ENCODE measurements around the gene ARSA.

ARSA gene

DNA sequence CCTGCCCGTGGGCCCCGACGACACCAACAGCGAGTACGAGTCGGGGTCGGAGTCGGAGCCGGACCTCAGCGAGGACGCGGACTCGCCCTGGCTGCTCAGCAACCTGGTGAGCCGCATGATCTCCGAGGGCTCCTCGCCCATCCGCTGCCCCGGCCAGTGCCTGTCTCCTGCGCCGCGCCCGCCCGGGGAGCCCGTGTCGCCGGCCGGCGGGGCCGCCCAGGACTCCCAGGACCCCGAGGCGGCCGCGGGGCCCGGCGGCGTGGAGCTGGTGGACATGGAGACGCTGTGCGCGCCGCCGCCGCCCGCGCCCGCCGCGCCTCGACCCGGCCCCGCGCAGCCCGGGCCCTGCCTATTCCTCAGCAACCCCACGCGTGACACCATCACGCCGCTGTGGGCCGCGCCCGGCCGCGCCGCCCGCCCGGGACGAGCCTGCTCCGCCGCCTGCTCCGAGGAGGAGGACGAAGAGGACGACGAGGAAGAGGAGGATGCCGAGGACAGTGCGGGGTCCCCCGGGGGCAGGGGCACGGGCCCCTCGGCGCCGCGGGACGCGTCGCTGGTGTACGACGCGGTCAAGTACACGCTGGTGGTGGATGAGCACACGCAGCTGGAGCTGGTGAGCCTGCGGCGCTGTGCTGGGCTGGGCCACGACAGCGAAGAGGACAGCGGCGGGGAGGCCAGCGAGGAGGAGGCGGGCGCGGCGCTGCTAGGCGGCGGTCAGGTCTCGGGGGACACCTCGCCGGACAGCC is 23.5 kb downstream of the ARSA start:
- no peak for DNase-seq (ENCODE audit: low read depth)

DNA sequence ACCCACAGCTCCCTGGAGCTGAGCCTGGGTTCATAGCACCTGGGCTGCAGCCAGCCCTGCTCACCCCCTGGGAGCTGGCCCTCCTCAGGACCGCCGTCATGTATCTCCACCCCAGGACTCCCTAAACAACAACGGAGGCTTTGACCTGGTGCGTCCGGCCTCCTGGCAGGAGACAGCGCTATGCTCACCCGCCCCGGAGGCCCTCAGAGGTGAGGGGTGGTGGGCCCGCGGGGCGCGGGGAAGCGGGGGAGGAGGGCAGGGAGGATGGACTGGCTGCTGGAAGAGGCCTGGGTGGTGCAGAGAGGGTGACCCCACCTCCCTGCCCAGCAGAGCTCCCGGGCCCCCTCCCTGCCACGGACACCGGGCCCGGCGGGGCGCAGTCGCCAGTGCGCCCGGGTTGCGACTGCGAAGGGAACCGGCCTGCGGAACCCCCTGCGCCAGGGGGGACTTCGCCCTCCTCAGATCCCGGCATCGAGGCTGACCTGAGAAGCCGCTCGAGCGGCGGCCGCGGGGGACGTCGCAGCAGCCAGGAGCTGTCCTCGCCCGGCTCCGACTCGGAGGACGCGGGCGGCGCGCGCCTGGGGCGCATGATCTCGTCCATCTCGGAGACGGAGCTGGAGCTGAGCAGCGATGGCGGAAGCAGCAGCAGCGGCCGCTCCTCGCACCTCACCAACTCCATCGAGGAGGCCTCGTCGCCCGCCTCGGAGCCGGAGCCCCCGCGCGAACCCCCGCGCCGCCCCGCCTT is 24.3 kb downstream of the ARSA start:
- DNase-seq (ENCODE audit: low read depth), result no peak

DNA sequence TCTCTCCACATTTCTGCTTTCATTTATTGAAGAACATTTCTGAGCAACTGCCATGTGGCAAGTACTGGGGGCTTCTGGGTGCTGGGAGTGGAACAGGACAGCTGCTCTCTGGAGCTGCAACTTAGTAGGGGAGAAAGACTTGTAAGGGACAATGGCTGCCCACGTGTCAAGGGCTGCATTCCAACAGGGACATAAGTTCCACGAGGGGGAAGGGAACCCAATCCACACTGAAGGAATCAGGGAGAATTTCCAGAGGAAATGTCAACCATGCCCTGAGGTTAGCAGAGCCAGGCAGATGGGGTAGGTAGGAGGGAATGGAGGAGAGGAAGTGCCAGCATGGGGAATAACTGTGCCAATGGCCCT is 25.6 kb downstream of the ARSA start:
- DNase-seq (ENCODE audit: low read depth), result no peak

DNA sequence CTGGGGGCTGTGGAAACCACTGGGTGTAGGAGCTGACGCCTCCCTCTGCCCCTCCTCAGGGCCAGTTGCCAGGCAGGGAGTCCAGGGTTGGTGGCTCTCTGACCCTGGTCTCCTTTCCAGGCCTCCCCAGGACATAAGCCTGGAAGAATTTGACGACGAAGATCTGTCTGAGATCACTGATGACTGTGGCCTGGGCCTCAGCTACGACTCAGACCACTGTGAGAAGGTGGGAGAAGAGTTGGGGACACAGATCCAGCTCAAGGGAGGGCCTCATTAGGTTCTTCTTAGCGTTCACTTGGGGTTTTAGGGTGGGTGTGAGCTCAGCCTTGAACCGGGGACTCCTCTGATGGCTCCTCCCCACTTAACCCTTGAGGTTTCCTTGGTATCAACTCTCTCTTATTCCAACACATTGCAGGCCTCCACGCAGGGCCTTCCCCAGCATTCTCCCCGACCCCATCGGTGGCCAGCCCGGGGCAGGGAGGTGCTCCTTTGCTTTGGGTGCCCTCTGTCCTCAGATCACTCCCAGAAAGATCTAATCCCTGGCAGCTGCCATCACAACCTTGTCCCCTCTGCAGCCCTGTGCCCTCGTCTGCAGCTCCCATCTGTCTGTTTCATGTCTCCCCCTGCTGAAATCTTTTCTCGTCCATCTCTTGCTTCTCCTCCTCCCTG is 26.1 kb downstream of the ARSA start:
- no peak for DNase-seq (ENCODE audit: low read depth)

DNA sequence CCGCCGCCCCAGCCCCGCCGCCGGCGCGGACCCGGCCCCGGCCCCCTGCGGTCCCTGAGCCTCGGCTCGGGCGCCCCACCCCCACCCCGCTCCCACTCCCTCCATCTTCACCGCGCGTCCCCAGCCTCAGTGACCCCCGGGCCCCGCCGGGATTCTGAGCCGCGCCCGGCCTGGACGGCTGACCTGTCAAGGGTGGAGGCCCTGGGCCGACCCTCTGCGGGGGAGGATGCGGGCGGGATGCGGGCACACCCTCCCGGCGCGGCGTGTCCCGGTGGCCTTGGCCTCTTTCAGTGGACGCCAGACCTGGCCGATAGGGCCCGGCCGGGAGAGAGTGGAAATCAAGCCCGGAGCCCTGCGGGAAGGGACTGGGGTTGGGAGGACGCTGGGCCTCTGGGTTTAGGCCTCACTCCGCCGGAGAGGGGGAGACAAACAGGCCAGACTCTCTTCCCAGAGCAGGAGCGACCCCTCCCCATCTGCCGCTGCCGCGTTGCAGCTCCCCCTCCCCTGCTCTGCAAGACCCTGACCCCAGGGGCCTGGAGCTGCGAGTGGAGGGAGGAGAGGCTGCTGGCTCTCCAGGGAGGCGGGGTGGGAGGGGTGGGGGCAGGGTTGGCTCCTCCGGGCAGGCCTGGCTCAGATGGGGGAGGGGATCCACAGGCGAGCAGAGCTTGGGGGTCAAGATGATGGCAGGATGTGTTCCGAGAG is 26.8 kb downstream of the ARSA start:
- DNase-seq (ENCODE audit: low read depth), result no peak

DNA sequence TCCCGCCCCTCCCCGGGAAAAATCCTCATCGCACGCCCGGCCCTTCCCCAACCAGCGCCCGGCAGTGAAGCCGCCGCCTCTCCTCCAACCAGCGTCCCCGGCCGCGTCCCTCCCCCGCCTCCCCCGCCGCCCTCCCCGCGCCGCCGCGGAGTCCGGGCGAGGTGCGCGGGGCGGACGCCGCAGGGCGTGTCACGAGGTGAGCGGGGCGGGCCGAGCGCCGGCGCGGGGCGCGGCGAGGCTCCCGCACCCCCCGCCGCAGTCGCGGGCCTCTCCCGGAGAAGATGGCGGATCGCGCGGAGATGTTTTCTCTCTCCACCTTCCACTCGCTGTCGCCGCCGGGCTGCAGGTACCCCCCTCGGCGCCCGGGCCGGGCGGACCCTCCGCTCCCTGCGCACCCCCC is 27.4 kb downstream of the ARSA start, which contains the start of gene MAPK8IP2:
Gene MAPK8IP2 (plus strand): TSS at position 256 of the 400 bp plus-strand sequence. CDS start 26 bp downstream, at position 282.
- no peak for DNase-seq (ENCODE audit: low read depth)

DNA sequence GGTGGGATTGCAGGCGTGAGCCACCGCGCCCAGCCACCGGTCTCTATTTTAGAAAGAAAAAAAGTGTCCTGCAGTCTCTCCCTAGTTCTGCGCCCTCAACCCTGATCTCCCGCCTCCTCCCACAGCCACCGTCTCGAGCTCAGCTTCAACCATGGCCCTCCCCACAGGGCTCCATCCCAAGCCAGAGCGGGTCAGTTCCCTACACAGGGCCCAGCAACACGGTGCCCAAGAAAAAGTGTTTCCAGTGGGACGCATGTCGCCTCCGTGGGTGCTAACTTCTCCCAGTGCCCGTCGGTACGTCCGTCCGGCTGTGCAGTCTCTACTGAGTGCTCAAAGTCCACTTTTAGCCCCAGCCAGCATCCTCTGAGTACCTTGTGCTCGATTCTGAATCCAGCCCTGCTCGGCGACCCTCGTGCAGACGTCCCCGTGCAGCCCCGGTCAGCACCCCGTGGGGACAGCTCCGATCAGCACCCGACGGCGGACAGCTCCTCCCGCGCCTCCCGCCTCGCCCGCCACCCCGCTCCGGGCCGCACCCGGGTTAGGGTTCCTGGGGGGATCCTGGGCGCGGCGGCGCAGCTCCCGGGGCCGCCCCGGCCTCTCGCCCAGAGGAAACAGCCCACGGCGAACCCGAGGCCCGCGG is 28.0 kb downstream of the ARSA start:
- DNase-seq (ENCODE audit: low read depth), result no peak

DNA sequence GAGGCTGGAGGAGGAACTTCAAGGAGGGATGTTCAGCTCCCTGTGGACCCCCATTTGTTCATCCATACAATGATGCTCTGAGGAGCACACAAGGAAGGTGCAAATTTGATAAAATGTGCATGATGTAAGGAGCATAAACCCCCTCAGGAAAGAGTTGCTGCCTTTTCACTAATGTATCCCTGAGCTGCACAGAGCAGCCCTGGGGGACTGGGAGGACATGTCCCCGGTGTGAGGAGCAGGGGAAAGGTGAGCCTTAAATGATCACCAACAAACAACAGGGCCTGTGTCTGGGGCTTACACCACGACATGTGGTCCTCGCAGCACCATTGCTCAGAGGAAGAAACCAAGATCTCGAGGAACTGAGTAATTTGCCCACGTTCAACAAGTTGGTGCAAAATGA is 30.9 kb downstream of the ARSA start:
- DNase-seq (ENCODE audit: low read depth), result no peak

DNA sequence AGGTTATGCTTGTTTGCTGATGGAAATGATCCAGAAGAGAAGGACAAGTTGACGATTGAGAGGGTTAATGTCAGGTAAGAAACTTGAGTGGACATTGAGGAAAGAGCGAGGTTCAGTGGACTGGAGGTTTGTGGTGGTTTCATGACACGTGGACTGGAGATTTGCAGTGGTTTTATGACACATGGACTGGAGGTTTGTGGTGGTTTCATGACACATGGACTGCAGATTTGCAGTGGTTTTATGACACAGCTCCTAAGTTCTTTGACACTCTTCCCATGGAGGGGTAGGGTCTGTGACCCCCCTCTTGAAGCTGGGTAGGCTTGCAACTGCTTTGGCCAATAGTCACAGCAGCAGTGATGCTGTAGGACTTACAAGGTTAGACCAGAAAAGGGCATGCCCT is 32.8 kb downstream of the ARSA start:
- no peak for DNase-seq (ENCODE audit: low read depth)

DNA sequence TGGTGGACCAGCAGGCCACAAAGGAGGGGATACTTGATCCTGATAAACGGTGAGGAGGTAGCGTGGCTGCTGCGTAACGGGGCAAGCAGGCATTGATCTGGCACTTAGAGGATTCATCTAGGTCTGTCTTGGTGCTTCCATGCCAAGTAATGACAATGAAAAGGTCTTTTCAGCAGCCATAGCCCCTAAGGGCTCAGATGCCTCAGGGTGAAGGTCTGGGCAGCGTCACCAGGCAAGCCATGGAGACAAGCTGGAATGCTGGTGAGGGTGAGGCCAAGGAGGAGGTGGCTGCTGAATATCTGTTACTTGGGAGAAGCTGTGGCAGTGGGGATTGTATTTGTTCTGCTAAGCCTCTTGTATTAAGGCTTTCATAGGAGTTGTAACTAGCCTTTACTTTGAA is 40.5 kb downstream of the ARSA start:
- no peak for DNase-seq (ENCODE audit: low read depth)

DNA sequence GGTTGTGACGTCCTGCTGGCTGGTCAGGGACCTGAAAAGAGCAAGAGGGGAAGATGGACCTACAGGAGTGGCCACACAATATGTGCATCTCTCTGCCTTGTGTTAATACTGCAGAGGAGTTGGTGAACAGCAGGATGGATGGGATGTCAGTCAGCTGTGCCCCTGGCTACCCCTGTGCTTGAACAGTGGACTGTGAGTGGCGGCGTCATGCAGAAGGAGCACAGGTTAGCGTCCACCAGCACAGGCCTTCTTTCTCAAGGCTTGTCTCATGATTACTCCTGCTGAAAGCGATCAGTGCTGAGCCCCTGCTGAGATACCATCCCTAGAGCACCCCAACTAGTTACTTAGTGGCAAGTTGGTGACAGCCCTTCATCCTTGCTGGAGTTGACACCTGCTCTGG is 41.5 kb downstream of the ARSA start:
- no peak for DNase-seq (ENCODE audit: low read depth)

DNA sequence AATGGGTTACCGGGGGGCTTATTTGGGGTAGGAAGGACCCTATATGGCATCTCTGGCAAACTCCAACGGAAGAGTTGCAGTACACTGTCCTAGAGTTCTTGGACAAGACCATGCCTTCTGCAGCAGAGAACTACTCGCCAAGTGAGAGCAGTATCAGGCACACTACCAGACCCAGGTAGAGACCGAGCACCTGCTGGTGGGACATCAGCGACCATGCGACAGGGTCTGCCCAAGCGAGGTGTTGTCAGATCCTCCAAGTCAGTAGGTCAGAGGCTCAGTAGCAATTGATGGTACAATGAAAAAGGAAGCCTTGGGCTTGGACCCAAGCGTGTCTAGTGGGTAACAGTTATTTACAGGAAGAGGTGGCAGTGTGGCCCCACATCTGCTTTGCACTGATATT is 42.2 kb downstream of the ARSA start:
- no peak for DNase-seq (ENCODE audit: low read depth)

DNA sequence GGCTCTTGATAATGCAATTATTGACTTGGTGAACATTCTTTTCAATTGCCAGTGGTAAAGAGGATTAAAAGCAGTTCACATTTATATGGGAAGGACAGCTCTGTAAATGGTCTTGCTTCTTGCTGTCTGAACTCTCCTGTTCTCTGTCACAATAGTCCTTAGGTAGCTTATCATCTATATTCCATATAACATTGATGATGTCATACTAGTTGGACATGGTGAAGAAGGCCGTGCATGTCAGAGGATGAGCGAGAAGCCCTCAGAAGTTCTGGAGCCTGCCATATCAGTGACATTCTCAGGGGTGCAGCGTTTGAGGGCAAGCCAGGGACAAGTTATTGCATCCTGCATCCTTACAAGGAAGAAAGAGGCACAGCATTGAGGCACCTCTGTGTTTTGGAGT is 42.7 kb downstream of the ARSA start:
- DNase-seq (ENCODE audit: low read depth), result no peak

DNA sequence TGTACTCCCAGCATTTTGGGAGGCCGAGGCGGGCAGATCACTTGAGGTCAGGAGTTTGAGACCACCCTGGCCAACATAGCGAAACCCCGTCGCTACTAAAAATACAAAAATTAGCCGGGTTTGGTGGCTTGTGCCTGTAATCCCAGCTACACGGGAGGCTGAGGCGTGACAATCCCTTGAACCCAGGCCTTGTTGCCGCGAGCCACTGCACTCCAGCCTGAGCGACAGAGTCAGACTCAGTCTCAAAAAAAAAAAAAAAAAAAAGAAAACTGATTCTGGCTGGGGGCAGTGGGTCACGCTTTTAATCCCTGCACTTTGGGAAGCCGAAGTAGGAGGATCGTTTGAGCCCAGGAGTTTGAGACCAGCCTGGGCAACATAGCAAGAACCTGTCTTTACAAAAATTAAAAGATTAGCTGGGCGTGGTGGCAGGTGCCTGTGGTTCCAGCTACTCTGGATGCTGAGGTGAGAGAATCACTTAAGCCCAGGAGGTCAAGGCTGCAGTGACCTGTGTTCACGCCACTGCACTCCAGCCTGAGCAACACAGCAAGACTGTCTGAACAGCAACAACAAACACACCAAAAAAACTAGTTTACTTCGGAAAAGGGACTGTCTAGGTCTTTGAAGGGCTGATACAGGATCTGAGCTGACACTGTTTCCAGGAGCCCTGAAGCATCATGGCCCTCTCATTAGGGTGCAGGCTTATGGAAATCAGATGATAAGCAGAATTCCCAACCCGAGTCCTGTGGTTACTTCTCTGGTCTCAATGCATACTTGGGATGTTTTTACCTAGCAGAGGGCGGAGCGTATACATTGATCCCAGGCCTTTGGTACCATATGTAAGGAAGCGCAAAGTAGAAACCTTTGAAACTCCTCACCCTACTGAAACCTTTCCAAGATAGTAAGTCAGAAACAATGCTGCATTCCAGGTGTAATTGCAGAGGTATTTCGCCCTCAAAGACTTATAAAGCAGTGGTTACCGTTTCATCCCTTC is 43.6 kb downstream of the ARSA start:
- DNase-seq (ENCODE audit: low read depth), result no peak

DNA sequence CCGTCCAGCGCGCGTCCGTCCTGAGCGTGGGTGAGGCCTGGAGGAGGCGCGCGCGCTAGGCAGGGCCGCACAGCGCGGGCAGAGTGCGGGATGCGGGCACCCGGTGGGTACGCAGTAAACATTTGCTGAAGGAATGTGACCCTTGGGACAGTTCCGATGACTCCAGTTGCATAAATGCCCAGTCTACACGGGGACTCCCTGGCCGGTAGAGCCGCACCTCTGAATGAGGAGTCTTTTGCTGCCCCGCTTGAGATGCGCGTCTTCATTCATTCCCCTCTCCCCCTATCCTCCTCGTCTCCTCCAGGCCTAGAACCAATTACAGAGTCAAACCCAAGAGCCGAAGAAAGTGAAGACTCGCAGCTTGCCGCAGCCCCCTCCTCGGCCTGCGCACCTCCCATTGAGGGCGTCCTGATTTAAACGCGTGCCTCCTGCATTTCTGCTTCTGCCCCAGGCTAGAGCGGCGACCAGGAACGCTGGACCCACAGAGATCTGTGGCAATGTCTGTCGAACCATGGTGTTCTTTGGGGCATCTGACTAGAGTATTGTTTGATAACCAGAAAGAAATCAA is 44.6 kb downstream of the ARSA start:
- no peak for DNase-seq (ENCODE audit: low read depth)

DNA sequence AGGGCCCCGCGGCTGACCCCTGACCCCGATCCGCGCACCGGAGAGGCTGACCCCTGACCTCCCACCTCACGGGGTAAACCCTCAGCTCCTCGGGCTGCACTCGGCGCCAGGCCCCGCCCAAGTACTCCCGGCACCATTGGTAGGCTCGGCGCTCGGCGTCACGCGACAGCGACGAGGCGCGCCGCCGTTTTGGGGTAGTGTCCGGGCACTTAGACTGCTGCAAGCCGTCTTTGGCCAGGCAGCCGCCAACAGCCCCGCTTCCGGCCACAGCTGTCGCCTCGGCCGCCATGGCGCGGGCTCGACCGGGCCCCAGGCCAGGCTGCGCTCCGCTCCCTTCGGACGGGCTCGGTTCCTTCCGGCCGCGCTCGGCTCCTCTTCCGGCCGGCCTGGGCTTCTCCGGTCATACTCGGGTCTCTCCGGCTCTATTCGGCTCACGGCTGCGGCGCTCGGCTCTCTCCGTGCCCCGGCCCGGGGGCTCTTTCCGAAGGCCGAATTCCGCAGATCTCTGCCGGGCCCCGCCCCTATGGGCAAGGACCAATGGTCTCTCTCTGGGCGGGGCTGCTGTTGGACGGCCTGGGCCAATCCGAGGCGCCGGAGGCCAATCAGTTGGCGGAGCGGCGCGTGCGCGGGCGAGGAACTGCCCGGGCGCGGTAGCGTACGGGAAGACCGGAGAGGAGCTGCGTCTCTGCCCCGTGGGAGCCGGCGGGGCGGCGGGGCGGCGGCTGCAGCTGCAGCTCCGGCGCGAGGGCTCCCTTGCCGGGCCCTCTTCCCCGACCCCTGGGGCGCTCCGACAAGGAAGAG is 45.3 kb downstream of the ARSA start, which contains the start of gene CHKB:
Gene CHKB (minus strand): TSS at position 357 of the 801 bp plus-strand sequence. CDS start 68 bp downstream, at position 289.
- DNase-seq (ENCODE audit: low read depth), result peak; percentile 97

DNA sequence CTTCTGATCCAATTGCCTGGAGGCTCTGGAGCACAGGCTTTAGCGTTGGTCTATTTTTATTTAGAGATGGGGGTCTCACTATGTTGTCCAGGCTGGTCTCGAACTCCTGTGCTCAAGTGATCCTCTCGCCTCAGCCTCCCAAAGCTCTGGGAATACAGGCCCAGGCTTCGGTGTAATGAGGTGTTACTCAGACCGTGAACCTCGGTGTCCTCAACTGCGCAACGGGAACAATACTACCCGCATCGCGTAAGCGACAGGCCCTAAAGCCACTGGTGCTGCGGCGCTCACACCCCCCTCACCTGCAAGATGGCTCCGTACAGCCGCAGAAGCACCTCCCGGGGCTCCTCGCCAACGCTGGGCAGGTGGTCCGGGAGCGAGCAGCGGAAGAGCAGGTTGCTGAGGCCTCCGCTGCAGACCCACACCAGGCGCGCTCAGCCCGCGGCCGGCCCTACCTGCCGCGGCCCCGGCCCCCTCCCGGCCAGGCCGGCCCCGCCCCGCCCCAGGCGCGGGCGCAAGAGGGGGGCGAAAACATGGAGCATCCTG is 45.9 kb downstream of the ARSA start:
- DNase-seq (ENCODE audit: low read depth), result no peak

DNA sequence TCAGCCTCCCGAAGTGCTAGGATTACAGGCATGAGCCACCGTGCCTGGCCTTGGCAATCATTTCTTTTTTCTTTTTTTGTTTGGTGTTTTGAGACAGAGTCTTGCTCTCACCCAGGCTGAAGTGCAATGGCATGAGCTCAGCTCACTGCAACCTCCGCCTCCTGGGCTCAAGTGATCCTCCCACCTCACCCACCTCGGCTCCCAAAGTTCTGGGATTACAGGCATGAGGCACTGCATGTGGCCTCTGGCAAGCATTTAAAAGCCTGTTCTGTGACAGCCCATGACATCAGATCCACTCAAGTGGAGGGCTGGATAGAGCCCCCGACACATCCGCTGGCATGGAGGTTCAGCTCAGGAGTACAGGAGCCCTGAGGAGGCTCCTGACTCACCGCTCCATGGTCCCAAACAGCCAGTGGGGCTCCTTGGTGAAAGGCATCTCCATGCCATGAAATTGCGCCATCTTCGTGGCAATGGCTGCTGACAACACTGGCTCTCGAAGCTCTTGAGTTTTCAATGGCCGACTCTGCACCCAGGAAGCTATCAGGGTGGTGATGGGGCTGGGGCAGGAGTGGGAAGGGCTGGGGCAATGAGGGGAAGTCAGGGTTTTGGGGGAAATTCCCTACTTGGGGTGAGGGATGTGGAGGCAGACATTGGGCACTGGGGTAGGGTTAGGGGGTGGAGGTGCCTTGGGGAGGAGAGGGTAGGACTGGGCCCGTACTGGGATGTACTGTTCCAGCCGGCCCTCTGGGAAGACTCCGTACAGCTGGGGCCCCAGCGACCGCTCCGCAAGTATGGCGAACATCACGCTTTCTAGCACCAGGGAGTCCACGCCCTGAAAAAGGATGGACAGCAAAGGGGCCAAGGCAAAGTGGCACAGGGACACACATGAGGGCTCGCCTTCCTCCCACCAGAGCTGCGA is 46.7 kb downstream of the ARSA start:
- DNase-seq (ENCODE audit: low read depth), result no peak
